Epidermal melanocyte (primary cell): ENCODE data around the gene LMX1B.
A peak's percentile ranks its signal among the peaks of the same experiment; 100 is the strongest.

Experiments
- DNase-seq: peaks from one replicate; pipeline ENCODE4 v3.0.0; 2011; ENCODE audit warnings: low spot score; ENCODE audit not compliant: insufficient read length

LMX1B gene

GRCh38 chr9:126604059-126605055 lies 9.4 kb upstream of the LMX1B start:
- no peak for DNase-seq

GRCh38 chr9:126605792-126606482 lies 7.8 kb upstream of the LMX1B start:
- DNase-seq, result no peak

GRCh38 chr9:126606483-126606870 lies 7.3 kb upstream of the LMX1B start:
- no peak for DNase-seq

GRCh38 chr9:126607086-126607485 lies 6.6 kb upstream of the LMX1B start:
- no peak for DNase-seq

- no peak for DNase-seq
These were observed 6.0 kb upstream of the LMX1B start for GRCh38 chr9:126607731-126608130.

GRCh38 chr9:126608551-126608950 lies 5.2 kb upstream of the LMX1B start:
- DNase-seq, result no peak

- no peak for DNase-seq
These were observed 4.5 kb upstream of the LMX1B start for GRCh38 chr9:126609191-126609590.

GRCh38 chr9:126609711-126610388 lies 3.9 kb upstream of the LMX1B start:
- no peak for DNase-seq

GRCh38 chr9:126611193-126611591 lies 2.5 kb upstream of the LMX1B start:
- DNase-seq, result no peak

GRCh38 chr9:126611592-126612325 lies 2.0 kb upstream of the LMX1B start:
- peak; percentile 93 for DNase-seq

- no peak for DNase-seq
These were observed 1.4 kb upstream of the LMX1B start for GRCh38 chr9:126612326-126612812.

GRCh38 chr9:126612813-126613641 lies 701 bp upstream of the LMX1B start:
- DNase-seq, result no peak

- DNase-seq, result no peak
These were observed 343 bp downstream of the LMX1B start for GRCh38 chr9:126614088-126614454.

- DNase-seq, result no peak
These were observed 922 bp downstream of the LMX1B start for GRCh38 chr9:126614455-126615244.

- no peak for DNase-seq
These were observed 1.6 kb downstream of the LMX1B start for GRCh38 chr9:126615245-126615790.

GRCh38 chr9:126615791-126616447 lies 2.2 kb downstream of the LMX1B start:
- DNase-seq, result no peak

- no peak for DNase-seq
These were observed 2.8 kb downstream of the LMX1B start for GRCh38 chr9:126616521-126616976.

GRCh38 chr9:126617003-126617822 lies 3.5 kb downstream of the LMX1B start:
- DNase-seq, result no peak
